Fibroblast of skin of left quadriceps (primary cell): ENCODE results near the gene COL3A1.

Experiments used
- DNase-seq, 2 experiments: peaks; one replicate each; pipeline ENCODE4 v3.0.0-alpha.2; 2013; ENCODE audit warnings: low read depth in 2 of 2

Gene COL3A1

GRCh38 chr2:189015359-189015758 lies 41.2 kb downstream of the COL3A1 start:
- DNase-seq, result no peak

GRCh38 chr2:189016311-189016861 lies 42.2 kb downstream of the COL3A1 start:
- no peak for DNase-seq

- DNase-seq, result no peak
These were observed 44.5 kb downstream of the COL3A1 start for GRCh38 chr2:189018631-189019030.

DNA sequence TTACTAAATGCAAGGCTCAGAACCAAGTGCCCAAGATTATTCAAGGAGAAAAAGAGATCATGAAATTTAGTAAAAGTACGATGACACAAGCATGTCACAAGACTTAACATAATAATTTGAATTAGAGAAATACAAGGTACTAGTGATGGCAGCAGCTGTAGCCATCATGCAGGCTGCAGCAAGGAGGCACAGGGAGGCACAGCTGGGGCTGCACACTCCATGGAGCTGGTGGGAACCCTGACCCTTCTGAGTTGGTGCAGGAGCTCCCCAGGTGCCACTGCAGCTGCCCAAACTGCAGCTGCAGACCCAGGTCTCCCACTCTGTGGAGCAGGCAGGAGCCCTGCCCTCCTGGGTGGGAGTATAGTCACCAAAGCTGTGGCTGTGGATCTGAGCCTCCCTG lies 46.0 kb downstream of the COL3A1 start:
- DNase-seq, result no peak

DNA sequence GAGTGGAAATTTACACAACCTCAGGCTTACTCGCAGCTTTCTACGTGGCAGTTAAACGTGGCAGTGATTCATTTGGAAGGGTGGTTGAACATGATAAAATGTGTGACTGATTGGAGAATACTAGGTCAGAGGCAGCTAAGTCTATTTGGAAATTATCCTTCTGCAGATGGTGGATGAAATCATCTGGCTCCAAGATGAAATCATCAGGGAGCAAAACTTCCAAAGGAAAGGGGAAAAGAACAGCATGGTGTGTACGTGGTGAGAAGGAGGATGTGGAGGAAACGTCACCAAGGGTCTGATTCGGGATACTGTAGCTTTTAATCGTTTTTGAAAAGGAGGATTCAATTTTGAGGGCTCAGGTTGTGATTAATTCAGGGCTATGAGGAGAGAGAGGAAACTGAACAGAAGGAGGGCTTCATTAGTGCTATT lies 47.9 kb downstream of the COL3A1 start:
- peak; percentile 93 to 95 for DNase-seq

GRCh38 chr2:189022492-189022891 lies 48.3 kb downstream of the COL3A1 start:
- peak; percentile 86 to 88 for DNase-seq

GRCh38 chr2:189024901-189025618 lies 50.9 kb downstream of the COL3A1 start:
- no peak for DNase-seq

- peak in 1 of 2 experiments; percentile 58 for DNase-seq
These were observed 63.3 kb downstream of the COL3A1 start for GRCh38 chr2:189037518-189037917.

DNA sequence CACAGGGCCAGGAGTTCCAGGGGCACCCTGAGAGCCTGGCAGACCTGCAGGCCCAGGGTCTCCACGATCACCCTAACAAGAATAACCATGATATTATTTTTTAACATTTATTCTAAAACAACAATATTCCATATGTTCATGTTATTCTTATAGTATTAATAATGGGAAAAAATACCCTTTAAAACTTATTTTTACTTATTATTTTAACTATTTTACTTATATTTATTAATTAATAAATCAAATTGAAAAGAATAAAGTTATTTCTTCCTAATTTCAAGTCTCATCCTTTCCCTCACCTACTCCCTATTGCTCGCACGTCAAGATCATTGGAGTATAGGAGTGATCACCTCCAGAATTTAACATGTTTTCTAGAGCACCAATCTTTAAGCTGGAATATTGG lies 71.7 kb downstream of the COL3A1 start:
- no peak for DNase-seq

- no peak for DNase-seq
These were observed 72.1 kb downstream of the COL3A1 start for GRCh38 chr2:189046320-189046719.

DNA sequence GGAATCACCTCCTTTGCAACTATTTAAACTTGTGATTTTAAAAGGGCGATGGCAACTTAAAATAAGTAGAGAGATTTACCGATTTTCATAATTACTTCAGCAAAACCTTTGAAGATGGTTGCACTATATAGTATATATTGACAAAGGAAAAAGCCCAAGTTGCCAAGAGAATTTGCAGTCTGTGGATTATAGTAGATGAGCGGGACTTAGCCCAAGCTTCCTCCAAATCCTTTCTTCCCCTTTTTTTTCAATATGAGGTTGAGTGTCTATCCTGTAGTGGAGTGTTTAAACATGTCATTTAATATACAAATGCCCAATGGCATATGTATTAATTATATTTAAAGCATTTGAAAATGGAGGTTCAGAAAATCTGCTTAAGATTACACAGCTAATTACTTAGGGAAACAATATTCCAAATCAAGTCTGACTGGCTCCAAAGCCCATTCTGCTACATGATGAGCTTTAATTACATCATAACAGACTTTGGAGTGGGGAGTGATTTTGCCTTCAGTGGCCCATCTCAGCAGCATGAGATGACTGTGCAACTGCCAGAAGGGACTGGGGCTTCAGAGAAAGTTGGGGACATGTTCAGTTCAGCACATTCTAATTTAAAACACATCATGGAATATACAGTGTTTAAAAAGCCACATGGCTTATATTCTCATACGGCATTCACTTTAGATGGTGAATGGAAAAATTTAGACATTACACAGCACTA lies 73.2 kb downstream of the COL3A1 start:
- DNase-seq, result no peak

DNA sequence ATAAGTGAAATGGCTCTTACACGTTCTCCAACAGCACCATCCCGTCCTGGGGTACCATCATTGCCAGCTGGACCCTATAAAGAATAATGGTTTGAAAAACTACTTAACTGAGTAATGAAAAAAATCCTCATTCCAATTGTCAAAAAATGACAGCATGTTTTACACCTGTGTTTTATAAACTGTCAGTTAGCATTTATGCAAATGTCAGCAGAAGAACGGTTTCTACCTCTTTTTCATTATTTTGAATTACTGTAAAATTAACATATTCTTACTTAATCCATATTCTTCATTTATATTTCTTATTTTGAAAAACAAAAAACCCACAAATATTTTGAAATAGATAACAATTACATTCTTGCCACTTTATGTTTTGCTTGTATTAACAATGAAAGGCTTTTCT lies 74.0 kb downstream of the COL3A1 start:
- no peak for DNase-seq

- DNase-seq, result peak; percentile 47 to 48
These were observed 75.6 kb downstream of the COL3A1 start for GRCh38 chr2:189049709-189050164.

DNA sequence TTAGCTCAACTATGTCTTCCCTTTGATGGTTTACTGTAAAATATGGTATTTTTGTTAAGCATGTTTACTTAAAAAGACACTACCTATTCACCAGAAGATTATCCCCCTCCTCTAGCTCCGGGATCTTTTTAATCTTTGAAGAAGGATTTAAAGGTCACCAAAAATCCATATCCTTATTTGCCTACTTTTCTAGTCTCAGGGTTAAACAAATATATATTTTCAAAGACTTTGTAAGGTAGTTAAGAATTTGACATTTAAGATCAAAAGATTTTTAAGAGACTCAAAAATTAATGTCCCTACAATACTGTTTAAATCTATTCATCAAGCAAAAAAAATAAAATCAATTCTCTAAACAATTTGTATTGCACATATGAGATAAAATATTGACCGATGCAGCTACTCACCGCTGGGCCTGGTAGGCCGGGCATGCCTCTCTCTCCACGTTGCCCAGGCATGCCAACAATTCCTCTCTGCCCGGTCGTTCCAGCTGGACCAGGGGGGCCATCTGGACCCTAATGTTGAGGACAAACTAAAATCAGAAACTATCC lies 76.1 kb downstream of the COL3A1 start:
- DNase-seq, result no peak

- DNase-seq, result no peak
These were observed 82.3 kb downstream of the COL3A1 start for GRCh38 chr2:189056200-189057106.

DNA sequence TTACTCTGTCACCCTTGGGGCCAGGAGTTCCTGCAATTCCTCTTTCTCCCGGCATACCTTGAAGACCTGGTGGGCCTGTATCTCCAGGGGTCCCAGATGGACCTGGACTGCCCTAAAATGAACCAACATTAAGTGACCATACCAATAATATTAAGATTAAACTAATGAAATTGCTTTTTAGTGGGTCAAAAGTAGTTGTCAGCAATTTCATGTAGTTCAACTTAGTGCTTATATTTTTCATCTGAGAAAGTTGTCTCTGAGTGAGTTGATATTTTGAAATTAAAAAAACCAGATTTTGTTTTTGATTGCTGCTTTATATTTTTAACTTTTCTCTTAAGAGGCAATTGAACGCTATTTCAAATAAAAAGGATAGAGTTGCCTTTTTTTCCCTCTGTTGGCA lies 83.1 kb downstream of the COL3A1 start:
- no peak for DNase-seq

DNA sequence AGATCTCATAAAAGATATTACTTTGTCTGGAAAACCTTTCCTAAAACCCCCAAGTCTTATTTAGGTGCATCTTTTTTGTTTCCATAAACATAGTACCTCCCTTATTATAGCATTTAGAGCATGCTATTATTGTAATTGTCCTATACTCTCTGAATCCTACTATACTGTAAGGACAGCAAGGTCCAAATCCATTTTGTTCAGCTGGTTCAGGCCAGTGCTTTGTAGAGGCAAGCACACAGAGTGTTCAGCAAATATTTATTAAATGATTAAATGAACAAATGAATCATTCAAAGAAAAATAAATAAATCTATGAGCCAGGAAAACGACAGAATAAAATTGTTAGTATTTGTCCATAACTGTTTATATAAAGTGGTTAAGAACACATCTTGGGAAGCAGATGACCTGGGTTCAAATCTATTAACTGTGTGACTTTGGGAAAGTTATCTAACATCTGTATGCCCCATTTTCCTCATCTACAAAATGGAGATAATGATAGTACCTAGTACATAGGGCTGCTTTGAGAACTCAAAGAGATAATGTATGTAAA lies 86.0 kb downstream of the COL3A1 start:
- DNase-seq, result no peak
